ENCODE data around the gene DERA.

DNA sequence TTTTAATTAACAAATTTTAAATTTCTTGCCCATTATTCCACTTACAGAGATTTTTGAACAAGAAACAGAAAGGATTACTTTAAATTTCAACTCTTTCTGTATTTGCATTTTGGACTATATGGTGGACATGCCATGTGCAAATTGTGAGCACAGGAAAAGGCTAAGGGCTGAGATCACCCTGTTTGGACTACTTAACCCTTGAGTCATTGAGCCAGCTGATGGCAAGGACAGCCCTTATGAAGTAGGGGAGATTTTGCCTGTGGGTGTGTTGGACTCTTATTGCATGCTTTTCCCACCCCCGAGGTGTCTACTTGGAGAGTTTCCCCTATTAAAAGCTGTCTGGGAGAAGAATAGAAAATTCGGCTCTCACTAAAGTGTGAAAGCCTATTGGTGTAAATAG is 17.2 kb downstream of the DERA start:
- TF ChIP-seq TAF1 (IDR thresholded peaks at IDR 0.05; ENCODE audit: low read depth, low read length) (no peak), POLR2A (IDR thresholded peaks at IDR 0.05; ENCODE audit: low read depth, low read length) (no peak), POLR2AphosphoS5 (IDR thresholded peaks at IDR 0.05; ENCODE audit: low read depth, low read length) (no peak)

Measured in GM12891 (cell line).